ENCODE measurements around the gene SLC10A3. TPM values are rescaled to one million over a fixed set of nuclear protein-coding genes. Genes with fewer than 3 reads are reported as not detected.

SLC10A3 gene
- total RNA-seq, 2 donors from 2014 or later = 26.7 to 55.5 TPM

DNA sequence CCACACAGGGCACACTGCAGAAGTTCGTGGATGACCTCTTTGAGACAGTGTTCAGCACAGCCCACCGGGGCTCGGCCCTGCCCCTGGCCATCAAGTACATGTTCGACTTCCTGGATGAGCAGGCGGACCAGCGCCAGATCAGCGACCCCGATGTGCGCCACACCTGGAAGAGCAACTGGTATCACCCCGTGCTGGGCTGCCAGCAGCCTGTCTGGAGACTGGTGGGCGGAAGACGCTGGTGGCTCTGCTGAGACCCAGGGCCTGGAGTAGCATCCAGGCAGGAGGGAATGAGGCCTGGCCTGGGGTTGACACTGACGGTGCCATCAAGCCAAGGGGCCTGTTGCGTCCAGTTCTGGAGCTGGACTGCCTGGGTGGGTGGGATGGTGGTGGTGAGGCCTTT lies 20.0 kb downstream of the SLC10A3 start:
- no peaks in the 10 kb centered on the region for H3K4me1 ChIP-seq (ENCODE audit: control insufficient read depth in 1 of 2, low read depth in 2 of 2)
- H3K36me3 ChIP-seq = peaks cover 14% of the 10 kb centered on the region
- no peak for DNase-seq (ENCODE audit: low spot score)

GRCh38 chrX:154469880-154470279 lies 20.5 kb downstream of the SLC10A3 start:
- DNase-seq (ENCODE audit: low spot score) (no peak), ATAC-seq (ENCODE audit: insufficient number of reproducible peaks, low FRiP score, low read depth) (no peak)
- peaks cover 15% of the 10 kb centered on the region for H3K36me3 ChIP-seq

More for the DNA sequence above, 20.0 kb downstream of the SLC10A3 start:
- Histone ChIP-seq H3K27me3 (replicated peaks; ENCODE audit: insufficient read depth) (no peaks in the 10 kb centered on the region), H3K9me3 (no peaks in the 10 kb centered on the region), H3K4me3 (no peak overlapping the region), H3K27ac (no peak overlapping the region)
- TF ChIP-seq CTCF (IDR thresholded peaks at IDR 0.05) = no peak
- no peak for ATAC-seq (ENCODE audit: insufficient number of reproducible peaks, low FRiP score, low read depth)

DNA sequence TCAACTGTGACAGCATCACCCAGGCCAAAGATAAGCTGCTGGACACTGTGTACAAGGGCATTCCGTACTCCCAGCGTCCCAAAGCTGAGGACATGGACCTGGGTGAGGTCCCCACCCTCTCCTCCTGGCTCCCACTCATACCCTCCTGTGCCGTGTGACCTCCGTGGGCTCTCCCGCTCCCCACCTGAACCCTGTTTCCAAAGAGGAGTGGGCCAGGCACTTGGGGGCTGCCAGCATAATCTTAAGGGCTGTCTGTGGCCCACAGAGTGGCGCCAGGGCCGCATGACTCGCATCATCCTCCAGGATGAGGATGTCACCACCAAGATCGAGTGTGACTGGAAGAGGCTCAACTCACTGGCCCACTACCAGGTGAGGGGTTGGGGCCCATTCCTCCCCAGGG lies 21.3 kb downstream of the SLC10A3 start:
- Histone ChIP-seq H3K36me3 (peaks cover 18% of the 10 kb centered on the region), H3K9me3 (no peaks in the 10 kb centered on the region), H3K27me3 (replicated peaks; ENCODE audit: insufficient read depth) (no peaks in the 10 kb centered on the region), H3K4me1 (ENCODE audit: control insufficient read depth in 1 of 2, low read depth in 2 of 2) (no peaks in the 10 kb centered on the region), H3K27ac (no peak overlapping the region), H3K4me3 (no peak overlapping the region)
- ATAC-seq (ENCODE audit: insufficient number of reproducible peaks, low FRiP score, low read depth) (no peak), DNase-seq (ENCODE audit: low spot score) (no peak)
- TF ChIP-seq CTCF (IDR thresholded peaks at IDR 0.05) = no peak

More at GRCh38 chrX:154469880-154470279, 20.5 kb downstream of the SLC10A3 start:
- H3K9me3 ChIP-seq = no peaks in the 10 kb centered on the region
- H3K4me3 ChIP-seq = no peak overlapping the region
- no peaks in the 10 kb centered on the region for H3K4me1 ChIP-seq (ENCODE audit: control insufficient read depth in 1 of 2, low read depth in 2 of 2)
- no peak for TF ChIP-seq CTCF (IDR thresholded peaks at IDR 0.05)
- H3K27ac ChIP-seq = no peak overlapping the region
- H3K27me3 ChIP-seq (replicated peaks; ENCODE audit: insufficient read depth) = no peaks in the 10 kb centered on the region

GRCh38 chrX:154468217-154468616 lies 22.2 kb downstream of the SLC10A3 start:
- H3K4me3 ChIP-seq = no peak overlapping the region
- H3K4me1 ChIP-seq (ENCODE audit: control insufficient read depth in 1 of 2, low read depth in 2 of 2) = no peaks in the 10 kb centered on the region
- no peaks in the 10 kb centered on the region for H3K27me3 ChIP-seq (replicated peaks; ENCODE audit: insufficient read depth)
- DNase-seq (ENCODE audit: low spot score) (no peak), ATAC-seq (ENCODE audit: insufficient number of reproducible peaks, low FRiP score, low read depth) (no peak)
- no peak for TF ChIP-seq CTCF (IDR thresholded peaks at IDR 0.05)
- no peaks in the 10 kb centered on the region for H3K9me3 ChIP-seq
- no peak overlapping the region for H3K27ac ChIP-seq
- peaks cover 18% of the 10 kb centered on the region for H3K36me3 ChIP-seq

DNA sequence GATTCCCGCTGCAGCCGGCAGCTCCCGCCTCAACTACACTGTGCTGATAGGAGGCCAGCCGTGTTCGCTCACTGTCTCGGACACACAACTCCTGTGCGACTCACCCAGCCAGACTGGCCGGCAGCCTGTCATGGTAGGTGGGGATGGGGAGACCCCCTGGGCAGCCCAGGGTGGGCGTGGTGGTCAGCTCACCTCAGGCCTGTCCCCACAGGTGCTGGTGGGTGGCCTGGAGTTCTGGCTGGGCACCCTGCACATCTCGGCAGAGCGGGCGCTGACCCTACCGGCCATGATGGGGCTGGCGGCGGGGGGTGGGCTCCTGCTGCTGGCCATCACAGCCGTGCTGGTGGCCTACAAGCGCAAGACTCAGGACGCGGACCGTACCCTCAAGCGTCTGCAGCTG lies 22.9 kb downstream of the SLC10A3 start:
- no peak for TF ChIP-seq CTCF (IDR thresholded peaks at IDR 0.05)
- no peak overlapping the region for H3K27ac ChIP-seq
- H3K9me3 ChIP-seq = no peaks in the 10 kb centered on the region
- no peak overlapping the region for H3K4me3 ChIP-seq
- H3K27me3 ChIP-seq (replicated peaks; ENCODE audit: insufficient read depth) = no peaks in the 10 kb centered on the region
- ATAC-seq (ENCODE audit: insufficient number of reproducible peaks, low FRiP score, low read depth) = no peak
- DNase-seq (ENCODE audit: low spot score) = no peak
- peaks cover 18% of the 10 kb centered on the region for H3K36me3 ChIP-seq
- H3K4me1 ChIP-seq (ENCODE audit: control insufficient read depth in 1 of 2, low read depth in 2 of 2) = no peaks in the 10 kb centered on the region

All from thoracic aorta (tissue), 2 donors.